Activated naive CD4-positive, alpha-beta T cell treated with Interleukin-2 at 50 U/mL for 16 hours (primary cell): ENCODE data around the gene RTEL1.

Experiments
- DNase-seq: peaks from one replicate; pipeline ENCODE4 v3.0.0-alpha.2; 2020

RTEL1 gene

GRCh38 chr20:63690898-63691710, 33.0 kb downstream of the RTEL1 start:
- no peak for DNase-seq

- no peak for DNase-seq
Observed at GRCh38 chr20:63691711-63692435, 33.8 kb downstream of the RTEL1 start.

GRCh38 chr20:63692436-63693082, 34.4 kb downstream of the RTEL1 start:
- no peak for DNase-seq

- DNase-seq, result no peak
Observed at GRCh38 chr20:63693083-63693732, 35.1 kb downstream of the RTEL1 start.

GRCh38 chr20:63693733-63694583, 35.8 kb downstream of the RTEL1 start:
- no peak for DNase-seq

GRCh38 chr20:63694584-63695423, 36.7 kb downstream of the RTEL1 start:
- no peak for DNase-seq

- no peak for DNase-seq
Observed at GRCh38 chr20:63695424-63696305, 37.6 kb downstream of the RTEL1 start.

GRCh38 chr20:63696306-63696627, 38.2 kb downstream of the RTEL1 start:
- DNase-seq, result peak; percentile 17

GRCh38 chr20:63696628-63697356, 38.7 kb downstream of the RTEL1 start, which contains the start of gene TNFRSF6B:
TNFRSF6B (plus strand) TSS chr20:63696652; CDS start chr20:63696768, 116 bp downstream.
- peak; percentile 24 for DNase-seq

- no peak for DNase-seq
Observed at GRCh38 chr20:63697357-63697867, 39.3 kb downstream of the RTEL1 start.

- DNase-seq, result no peak
Observed at GRCh38 chr20:63697868-63698545, 39.9 kb downstream of the RTEL1 start.

- peak; percentile 69 for DNase-seq
Observed at GRCh38 chr20:63698739-63699465, 40.8 kb downstream of the RTEL1 start.

- DNase-seq, result no peak
Observed at GRCh38 chr20:63699466-63700198, 41.5 kb downstream of the RTEL1 start.

- DNase-seq, result no peak
Observed at GRCh38 chr20:63700199-63701050, 42.3 kb downstream of the RTEL1 start.

GRCh38 chr20:63701051-63701328, 42.9 kb downstream of the RTEL1 start:
- DNase-seq, result no peak

- DNase-seq, result no peak
Observed at GRCh38 chr20:63701329-63702035, 43.4 kb downstream of the RTEL1 start.
